ENCODE results near the gene PRSS56. TPM values are rescaled to one million over a fixed set of nuclear protein-coding genes. Genes with fewer than 3 reads are reported as not detected.

The PRSS56 gene
- total RNA-seq, 1 donor from 2014 or later: not detected

DNA sequence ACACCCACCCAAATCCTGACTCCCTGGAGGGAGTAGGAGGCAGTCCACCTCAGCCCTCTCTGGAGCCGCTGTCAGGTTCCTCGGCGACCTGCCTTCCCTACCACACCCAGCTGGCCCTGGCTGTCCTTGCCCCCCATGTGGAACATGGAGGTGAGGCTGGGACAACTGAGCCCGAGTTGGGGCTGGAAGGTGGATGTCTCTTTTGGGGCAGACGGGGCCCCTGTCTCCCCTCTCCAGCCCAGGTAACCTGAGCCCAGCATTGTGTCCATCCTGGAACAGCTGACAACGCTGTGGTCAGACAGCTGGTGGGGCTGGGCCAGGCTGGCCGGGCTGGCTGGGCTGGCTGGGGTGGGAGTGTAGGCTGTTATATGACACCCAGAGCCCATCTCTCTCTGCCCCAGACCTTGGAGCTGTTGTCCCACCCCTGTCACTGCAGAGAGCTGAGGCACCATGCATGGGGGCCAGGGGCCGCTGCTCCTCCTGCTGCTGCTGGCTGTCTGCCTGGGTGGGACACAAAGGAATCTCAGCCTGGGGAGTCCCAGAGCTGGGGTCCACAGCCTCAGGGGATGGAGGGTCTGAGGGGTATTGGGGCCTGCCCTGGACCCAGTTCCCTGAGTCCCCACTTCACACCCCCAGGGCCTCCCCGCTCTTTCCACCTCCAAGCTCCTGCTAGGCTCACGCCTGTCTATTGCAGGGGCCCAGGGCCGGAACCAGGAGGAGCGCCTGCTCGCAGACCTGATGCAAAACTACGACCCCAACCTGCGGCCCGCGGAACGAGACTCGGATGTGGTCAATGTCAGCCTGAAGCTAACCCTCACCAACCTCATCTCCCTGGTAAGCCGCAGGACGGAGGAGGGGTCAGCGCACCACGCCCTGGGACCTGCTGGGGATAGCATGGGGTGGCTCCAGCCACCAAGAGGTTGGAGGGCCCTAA lies 19.4 kb downstream of the PRSS56 start, which contains the start of gene CHRNG:
CHRNG (plus strand) TSS at position 395 of the 934 bp plus-strand sequence; CDS start at position 451, 56 bp downstream.
- peaks cover 4% of the 10 kb centered on the region for H3K4me1 ChIP-seq
- peak; percentile 8 for DNase-seq
- peaks cover 10% of the 10 kb centered on the region for H3K9me3 ChIP-seq (replicated peaks)
- no peak within 1 kb of the TSS for H3K27ac ChIP-seq (replicated peaks)
- intact Hi-C loops (cut with micrococcal nuclease): no loop called here
- no peaks in the 10 kb centered on the region for H3K36me3 ChIP-seq
- H3K4me3 ChIP-seq: no peak within 1 kb of the TSS
- H3K27me3 ChIP-seq (ENCODE audit: low read depth): peaks cover 34% of the 10 kb centered on the region
- TF ChIP-seq, protein P1, sequence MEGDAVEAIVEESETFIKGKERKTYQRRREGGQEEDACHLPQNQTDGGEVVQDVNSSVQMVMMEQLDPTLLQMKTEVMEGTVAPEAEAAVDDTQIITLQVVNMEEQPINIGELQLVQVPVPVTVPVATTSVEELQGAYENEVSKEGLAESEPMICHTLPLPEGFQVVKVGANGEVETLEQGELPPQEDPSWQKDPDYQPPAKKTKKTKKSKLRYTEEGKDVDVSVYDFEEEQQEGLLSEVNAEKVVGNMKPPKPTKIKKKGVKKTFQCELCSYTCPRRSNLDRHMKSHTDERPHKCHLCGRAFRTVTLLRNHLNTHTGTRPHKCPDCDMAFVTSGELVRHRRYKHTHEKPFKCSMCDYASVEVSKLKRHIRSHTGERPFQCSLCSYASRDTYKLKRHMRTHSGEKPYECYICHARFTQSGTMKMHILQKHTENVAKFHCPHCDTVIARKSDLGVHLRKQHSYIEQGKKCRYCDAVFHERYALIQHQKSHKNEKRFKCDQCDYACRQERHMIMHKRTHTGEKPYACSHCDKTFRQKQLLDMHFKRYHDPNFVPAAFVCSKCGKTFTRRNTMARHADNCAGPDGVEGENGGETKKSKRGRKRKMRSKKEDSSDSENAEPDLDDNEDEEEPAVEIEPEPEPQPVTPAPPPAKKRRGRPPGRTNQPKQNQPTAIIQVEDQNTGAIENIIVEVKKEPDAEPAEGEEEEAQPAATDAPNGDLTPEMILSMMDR (IDR thresholded peaks at IDR 0.05; ENCODE audit: borderline replicate concordance): no peak

DNA sequence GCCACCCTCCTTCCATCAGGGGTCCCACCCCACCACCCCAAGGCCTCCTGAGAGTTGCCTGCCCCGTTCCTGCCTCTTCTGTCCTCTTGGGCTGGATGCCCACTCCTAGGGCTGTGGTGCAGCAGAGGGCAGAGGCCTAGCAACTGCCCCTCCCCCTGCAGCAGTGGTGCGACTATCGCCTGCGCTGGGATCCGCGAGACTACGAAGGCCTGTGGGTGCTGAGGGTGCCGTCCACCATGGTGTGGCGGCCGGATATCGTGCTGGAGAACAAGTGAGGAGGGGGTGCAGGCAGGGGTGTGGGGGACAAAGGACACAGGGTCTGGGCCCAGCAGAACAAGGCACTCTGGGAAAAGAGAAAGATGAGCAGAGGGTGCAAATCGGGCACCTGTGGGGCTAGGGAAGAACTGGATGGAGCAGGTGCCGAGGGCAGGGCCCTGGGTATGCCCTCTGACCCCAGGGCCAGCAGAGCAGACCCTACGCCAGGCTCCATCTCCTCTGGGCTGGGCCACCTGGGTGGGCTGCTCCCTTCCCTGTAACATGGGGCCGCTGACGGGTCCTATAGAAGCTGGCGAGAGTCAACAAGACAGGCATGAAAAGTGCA lies 20.4 kb downstream of the PRSS56 start:
- DNase-seq: peak; percentile 1
- Histone ChIP-seq H3K9me3 (replicated peaks) (peaks cover 10% of the 10 kb centered on the region), H3K4me3 (no peak overlapping the region)

DNA sequence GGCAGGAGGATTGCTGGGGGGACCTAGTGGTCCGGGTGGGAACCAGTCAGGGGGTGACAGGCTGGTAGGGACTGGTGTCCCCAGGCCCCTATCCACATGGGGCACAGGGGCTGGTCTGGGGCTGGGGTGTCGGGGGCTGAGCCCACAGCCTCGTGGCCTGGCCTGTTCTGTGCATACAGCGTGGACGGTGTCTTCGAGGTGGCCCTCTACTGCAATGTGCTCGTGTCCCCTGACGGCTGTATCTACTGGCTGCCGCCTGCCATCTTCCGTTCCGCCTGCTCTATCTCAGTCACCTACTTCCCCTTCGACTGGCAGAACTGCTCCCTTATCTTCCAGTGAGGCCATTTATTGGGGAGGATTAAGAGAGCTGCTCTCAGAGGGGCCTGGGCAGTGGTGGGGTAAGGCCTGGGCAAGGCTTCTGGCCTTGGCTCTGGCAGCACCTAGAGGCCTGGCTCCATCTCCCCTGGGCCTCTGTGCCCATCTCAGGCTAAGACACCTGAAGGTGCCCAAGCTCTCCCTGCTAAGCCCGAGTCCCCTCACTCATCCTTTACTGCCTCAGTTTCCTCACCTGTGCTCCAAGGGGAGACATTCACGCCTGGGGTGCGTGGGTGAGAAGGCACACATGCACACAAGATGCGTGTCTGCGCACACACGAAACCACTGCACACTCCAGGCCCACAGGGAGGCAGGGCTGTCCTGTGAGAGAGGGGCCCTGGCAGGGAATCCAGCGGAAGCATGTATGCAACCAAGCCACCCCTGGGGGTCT lies 21.2 kb downstream of the PRSS56 start:
- Histone ChIP-seq H3K4me1 (peaks cover 13% of the 10 kb centered on the region), H3K9me3 (replicated peaks) (peaks cover 2% of the 10 kb centered on the region), H3K4me3 (no peak overlapping the region), H3K27ac (replicated peaks) (no peak overlapping the region), H3K27me3 (ENCODE audit: low read depth) (peaks cover 25% of the 10 kb centered on the region), H3K36me3 (no peaks in the 10 kb centered on the region)
- intact Hi-C loops (cut with micrococcal nuclease): no loop called here
- TF ChIP-seq, protein P1 (IDR thresholded peaks at IDR 0.05; ENCODE audit: borderline replicate concordance): no peak
- DNase-seq: no peak

More for the DNA sequence above, 20.4 kb downstream of the PRSS56 start:
- Histone ChIP-seq H3K36me3 (no peaks in the 10 kb centered on the region), H3K27ac (replicated peaks) (no peak overlapping the region), H3K4me1 (peaks cover 7% of the 10 kb centered on the region), H3K27me3 (ENCODE audit: low read depth) (peaks cover 29% of the 10 kb centered on the region)
- TF ChIP-seq, protein P1 (IDR thresholded peaks at IDR 0.05; ENCODE audit: borderline replicate concordance): no peak
- intact Hi-C loops (cut with micrococcal nuclease): no loop called here

DNA sequence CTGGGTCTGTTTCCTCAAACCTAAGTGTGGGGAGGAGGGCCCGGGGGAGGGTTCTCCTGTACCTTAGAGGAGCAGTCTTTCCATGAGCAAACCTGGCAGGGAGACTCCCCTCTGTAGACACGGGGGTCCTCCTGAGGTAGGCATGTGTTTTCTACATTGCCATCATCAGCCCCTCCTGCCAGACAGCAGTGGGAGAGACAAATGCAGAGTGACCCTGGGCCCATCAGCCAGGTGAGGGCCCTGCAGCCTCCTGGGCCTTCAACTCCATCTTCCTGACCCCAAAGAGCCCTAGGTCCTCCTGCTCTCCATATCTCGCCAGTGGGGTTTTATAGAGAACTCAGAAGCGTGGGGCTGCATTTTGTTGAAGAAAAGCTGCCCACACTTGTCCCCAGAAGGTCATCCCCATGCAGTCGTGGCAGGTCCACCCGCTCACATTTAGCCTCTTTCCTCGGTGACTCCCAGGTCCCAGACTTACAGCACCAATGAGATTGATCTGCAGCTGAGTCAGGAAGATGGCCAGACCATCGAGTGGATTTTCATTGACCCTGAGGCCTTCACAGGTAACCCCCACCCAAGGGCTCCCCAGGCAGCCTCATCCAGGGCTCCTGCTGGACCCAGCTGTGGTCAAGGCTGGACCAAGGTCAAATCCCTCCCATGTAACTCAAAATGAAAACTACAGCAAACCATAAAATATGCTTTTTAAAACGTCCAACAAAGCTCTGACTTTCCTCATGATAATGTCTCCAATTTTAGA lies 21.9 kb downstream of the PRSS56 start:
- intact Hi-C loops (cut with micrococcal nuclease): no loop called here
- Histone ChIP-seq H3K4me3 (no peak overlapping the region), H3K27ac (replicated peaks) (no peak overlapping the region), H3K36me3 (no peaks in the 10 kb centered on the region), H3K9me3 (replicated peaks) (no peaks in the 10 kb centered on the region), H3K27me3 (ENCODE audit: low read depth) (peaks cover 17% of the 10 kb centered on the region), H3K4me1 (peaks cover 12% of the 10 kb centered on the region)
- no peak for DNase-seq
- TF ChIP-seq, protein P1 (IDR thresholded peaks at IDR 0.05; ENCODE audit: borderline replicate concordance): no peak
